Spleen (tissue), 7 donors: Measurements from ENCODE around the gene IQSEC1.
A peak's percentile ranks its signal among the peaks of the same experiment; 100 is the strongest.

ENCODE experiments used
- CTCF ChIP-seq, 11 experiments: fragments of 200-600 bp in 7 of 11; fragments of 450-650 bp in 4 of 11; sonication (generic) in 4 of 11; IDR thresholded peaks in 8 of 11; conservative IDR thresholded peaks in 3 of 11; 1 replicate in 7 of 11; 2 replicates in 4 of 11; pipeline versions ENCODE4 v1.4.0 to v1.8.0; 2016 to 2021; ENCODE audit warnings: antibody characterized with exemption in 11 of 11, inconsistent platforms in 4 of 11, mild to moderate bottlenecking in 1 of 11
- POLR2AphosphoS5 ChIP-seq, 3 donors: sonication (generic); formaldehyde crosslinking; IDR thresholded peaks; one replicate each; pipeline ENCODE4 v1.5.1; 2017; ENCODE audit warnings: antibody characterized with exemption in 3 of 3
- donor health status: DM: no; HTN: no; CAD: no; lungs with moderate emphysema.
- donor health status: DM: no; HTN: no; CAD: no.
- donor health status: DM: no; HTN: no; CAD: no.

- TF ChIP-seq CTCF (IDR thresholded peaks at IDR 0.05 in 8 of 11, conservative IDR thresholded peaks at IDR 0.05 in 3 of 11): no peak
- TF ChIP-seq POLR2AphosphoS5 (IDR thresholded peaks at IDR 0.05): peak in 1 of 3 donors; percentile 24
These were observed 99.4 kb downstream of the IQSEC1 start for GRCh38 chr3:12973827-12974226.
